IPS-15b (cell line): ENCODE data around the gene TAS2R1.
"Not testable (repeated sequence)": the region's sequence is repeated elsewhere in the genome, so short reads cannot be mapped to it uniquely, and the experiment has no call there.

Source experiments
- H3K27me3 ChIP-seq: one replicate; pipeline ENCODE4 v1.6.1; 2013; ENCODE audit warnings: low read length; ENCODE audit not compliant: control insufficient read depth, insufficient read depth
- H3K36me3 ChIP-seq: one replicate; pipeline ENCODE4 v1.6.1; 2013; ENCODE audit warnings: low read length; ENCODE audit not compliant: control insufficient read depth, insufficient read depth
- H3K4me1 ChIP-seq: one replicate; pipeline ENCODE4 v1.6.1; 2013; ENCODE audit warnings: mild to moderate bottlenecking, low read length; ENCODE audit not compliant: control insufficient read depth, insufficient read depth
- H3K4me3 ChIP-seq: one replicate; pipeline ENCODE4 v1.5.1; 2013; ENCODE audit warnings: low read depth, low read length
- H3K9ac ChIP-seq: one replicate; pipeline ENCODE4 v1.6.1; 2013; ENCODE audit warnings: low read depth, mild to moderate bottlenecking, low read length
- H3K9me3 ChIP-seq: one replicate; pipeline ENCODE4 v1.6.1; 2013; ENCODE audit warnings: mild to moderate bottlenecking, low read length; ENCODE audit not compliant: control insufficient read depth, insufficient read depth

The TAS2R1 gene

DNA sequence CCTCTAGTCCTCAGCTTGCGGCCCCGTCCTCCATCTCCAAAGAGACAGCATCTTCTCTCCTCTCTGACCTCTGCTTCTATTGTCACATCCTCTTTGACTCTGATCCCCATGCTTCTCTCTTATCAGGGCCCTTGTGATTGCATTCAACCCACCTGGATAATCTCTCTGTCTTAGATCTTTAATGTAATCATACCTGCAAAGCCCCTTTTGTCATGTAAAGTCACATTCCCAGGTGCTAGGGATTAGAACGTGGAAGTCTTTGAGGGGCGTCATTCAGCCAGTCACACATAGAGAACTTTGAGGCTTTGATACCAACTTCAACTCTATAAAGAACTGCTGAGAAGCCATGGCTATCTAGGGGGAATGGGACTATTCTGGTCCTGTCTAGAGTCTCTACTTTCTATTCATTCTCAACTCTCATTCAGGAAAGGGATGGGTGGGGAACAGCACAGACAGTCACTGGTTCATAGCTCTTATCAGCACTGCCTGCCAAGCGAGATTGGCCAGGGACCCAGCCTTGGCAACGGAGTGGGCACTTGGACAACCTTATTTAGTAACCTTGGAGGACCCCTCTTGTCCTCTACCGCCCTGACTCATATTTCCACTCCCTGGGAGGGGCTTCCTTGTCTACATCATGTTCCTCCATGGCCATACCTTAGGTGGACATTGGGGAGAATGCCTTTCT is 29.0 kb downstream of the TAS2R1 start:
- H3K9ac ChIP-seq = no peak overlapping the region
- no peaks in the 10 kb centered on the region for H3K36me3 ChIP-seq
- H3K4me1 ChIP-seq = peaks cover 7% of the 10 kb centered on the region
- no peaks in the 10 kb centered on the region for H3K9me3 ChIP-seq
- no peaks in the 10 kb centered on the region for H3K27me3 ChIP-seq
- no peak overlapping the region for H3K4me3 ChIP-seq

DNA sequence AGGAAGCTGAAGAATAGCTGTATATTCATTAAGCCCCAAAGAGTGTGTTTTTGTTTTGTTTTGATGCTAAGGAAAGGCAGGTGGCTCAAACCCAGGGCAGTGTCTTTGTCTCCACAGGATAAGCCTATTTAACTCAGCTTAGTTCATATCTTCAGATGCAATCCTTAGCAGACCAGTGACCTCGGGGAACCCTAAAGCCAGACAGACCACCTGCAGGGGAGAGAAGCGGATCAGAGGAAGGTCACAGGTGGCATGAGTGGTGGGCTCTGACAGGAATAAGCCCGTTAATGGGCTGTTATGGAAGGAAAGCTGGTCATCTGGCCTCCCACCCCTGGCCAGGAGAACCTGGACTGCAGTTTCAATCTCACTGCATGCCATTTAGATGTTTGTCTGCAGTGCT is 30.8 kb downstream of the TAS2R1 start:
- H3K36me3 ChIP-seq = no peaks in the 10 kb centered on the region
- H3K4me1 ChIP-seq = peaks cover 12% of the 10 kb centered on the region
- no peak overlapping the region for H3K9ac ChIP-seq
- no peaks in the 10 kb centered on the region for H3K27me3 ChIP-seq
- no peaks in the 10 kb centered on the region for H3K9me3 ChIP-seq
- no peak overlapping the region for H3K4me3 ChIP-seq

DNA sequence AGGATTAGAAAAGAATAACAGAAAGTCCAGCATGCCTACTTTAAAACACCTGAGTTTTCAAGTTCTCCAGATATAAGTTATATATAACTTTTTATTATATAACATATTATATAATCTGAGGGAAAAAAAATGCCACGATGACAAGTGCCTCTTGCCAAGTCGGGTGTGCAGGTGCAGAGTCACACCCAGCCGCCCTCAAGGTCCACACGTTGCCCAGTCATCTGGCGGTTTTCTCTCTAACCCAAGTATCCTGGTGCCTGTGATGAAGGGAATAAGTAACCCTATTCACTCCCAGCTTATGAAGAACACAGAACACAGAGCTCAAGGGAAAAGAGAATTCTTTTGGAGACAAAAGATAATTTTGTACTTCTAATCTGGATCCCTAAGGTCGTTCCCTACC is 31.8 kb downstream of the TAS2R1 start:
- not testable (repeated sequence) for H3K36me3 ChIP-seq, H3K9me3 ChIP-seq, H3K27me3 ChIP-seq, H3K4me3 ChIP-seq, H3K9ac ChIP-seq
- peaks cover 12% of the 10 kb centered on the region for H3K4me1 ChIP-seq

DNA sequence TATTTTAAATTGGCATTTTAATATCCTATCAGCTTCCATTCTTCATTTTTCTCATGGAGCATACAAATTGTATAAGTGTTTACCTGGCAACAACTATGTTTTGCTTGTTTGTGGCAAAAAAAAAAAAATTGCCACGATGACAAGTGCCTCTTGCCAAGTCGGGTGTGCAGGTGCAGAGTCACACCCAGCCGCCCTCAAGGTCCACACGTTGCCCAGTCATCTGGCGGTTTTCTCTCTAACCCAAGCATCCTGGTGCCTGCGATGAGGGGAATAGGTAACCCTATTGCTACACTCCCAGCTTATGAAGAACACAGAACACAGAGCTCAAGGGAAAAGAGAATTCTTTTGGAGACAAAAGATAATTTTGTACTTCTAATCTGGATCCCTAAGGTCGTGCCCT is 32.8 kb downstream of the TAS2R1 start:
- not testable (repeated sequence) for H3K9me3 ChIP-seq, H3K27me3 ChIP-seq

DNA sequence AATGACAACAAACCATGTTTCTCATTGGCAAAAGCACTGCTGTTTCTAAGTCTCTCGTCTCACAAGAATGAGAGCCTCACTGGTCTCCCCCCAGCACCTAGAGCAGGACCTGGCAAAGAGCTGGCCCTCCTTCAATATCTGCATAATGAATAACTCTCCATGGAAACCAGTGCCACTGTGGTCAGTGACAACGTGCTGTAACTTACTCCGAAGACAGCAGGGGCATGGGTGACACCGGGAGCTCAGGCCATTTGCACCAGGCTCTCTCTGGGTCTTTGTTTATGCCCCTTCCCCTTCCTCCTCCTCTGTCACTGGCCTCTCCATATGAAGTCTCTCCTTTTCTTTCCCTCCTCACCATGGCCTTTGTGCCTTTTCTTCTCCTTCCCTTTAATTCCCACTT is 33.3 kb downstream of the TAS2R1 start:
- Histone ChIP-seq H3K4me3 (no peak overlapping the region), H3K9me3 (no peaks in the 10 kb centered on the region), H3K36me3 (no peaks in the 10 kb centered on the region)

More for the DNA sequence above, 32.8 kb downstream of the TAS2R1 start:
- H3K36me3 ChIP-seq, H3K4me3 ChIP-seq, H3K9ac ChIP-seq: not testable (repeated sequence)
- peaks cover 12% of the 10 kb centered on the region for H3K4me1 ChIP-seq

DNA sequence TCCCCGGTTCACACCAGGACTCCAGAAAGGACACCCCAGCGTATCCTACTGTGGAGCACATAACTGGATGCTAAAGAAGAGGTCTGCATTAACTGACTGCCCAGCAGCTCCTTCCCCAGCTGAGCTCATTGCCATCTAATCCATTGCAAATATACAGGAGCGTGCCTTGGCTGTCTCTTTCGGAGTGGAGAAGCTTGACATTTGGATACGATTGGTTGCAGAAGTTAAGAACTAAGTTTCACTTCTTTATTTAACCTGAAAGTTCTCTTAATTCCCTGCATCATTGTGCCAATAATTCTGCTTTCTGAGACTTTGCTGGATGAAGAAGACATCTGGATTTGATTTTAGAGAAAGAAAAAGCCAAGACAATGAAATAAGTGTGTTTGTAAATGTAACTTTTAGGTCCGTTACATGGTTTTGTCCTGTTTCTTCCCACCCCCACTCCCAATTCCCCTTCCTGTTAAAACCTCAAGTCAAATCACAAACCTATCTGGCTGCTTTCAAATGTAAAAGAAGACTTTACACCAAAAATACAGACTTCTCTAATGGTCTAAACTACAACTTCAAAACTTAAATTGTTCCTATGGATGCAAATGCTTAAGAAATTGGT is 33.9 kb downstream of the TAS2R1 start:
- Histone ChIP-seq H3K4me1 (peaks cover 12% of the 10 kb centered on the region), H3K36me3 (no peaks in the 10 kb centered on the region), H3K9me3 (no peaks in the 10 kb centered on the region), H3K4me3 (no peak overlapping the region), H3K9ac (no peak overlapping the region), H3K27me3 (no peaks in the 10 kb centered on the region)

More for the DNA sequence above, 33.3 kb downstream of the TAS2R1 start:
- H3K9ac ChIP-seq = no peak overlapping the region
- H3K4me1 ChIP-seq = peaks cover 12% of the 10 kb centered on the region
- no peaks in the 10 kb centered on the region for H3K27me3 ChIP-seq

DNA sequence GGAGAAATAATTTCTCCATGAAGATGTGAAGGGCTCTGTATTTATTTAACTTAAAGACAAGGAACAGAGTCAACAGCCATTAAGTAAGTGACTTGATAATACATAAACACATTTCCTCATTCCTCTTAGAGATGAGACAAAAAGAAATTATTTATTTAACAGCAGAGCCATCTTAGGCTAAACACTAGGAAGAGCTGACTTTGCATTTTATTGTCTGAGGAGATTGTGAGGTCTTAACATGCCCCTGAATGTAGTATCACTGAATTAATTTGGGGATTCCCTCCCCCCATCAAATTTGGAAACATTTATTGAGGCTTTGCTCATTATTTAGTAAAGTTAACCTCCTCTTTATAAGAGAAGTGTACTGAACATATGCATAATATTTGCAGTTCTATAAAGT is 35.2 kb downstream of the TAS2R1 start:
- no peaks in the 10 kb centered on the region for H3K27me3 ChIP-seq
- no peak overlapping the region for H3K9ac ChIP-seq
- H3K4me3 ChIP-seq = no peak overlapping the region

DNA sequence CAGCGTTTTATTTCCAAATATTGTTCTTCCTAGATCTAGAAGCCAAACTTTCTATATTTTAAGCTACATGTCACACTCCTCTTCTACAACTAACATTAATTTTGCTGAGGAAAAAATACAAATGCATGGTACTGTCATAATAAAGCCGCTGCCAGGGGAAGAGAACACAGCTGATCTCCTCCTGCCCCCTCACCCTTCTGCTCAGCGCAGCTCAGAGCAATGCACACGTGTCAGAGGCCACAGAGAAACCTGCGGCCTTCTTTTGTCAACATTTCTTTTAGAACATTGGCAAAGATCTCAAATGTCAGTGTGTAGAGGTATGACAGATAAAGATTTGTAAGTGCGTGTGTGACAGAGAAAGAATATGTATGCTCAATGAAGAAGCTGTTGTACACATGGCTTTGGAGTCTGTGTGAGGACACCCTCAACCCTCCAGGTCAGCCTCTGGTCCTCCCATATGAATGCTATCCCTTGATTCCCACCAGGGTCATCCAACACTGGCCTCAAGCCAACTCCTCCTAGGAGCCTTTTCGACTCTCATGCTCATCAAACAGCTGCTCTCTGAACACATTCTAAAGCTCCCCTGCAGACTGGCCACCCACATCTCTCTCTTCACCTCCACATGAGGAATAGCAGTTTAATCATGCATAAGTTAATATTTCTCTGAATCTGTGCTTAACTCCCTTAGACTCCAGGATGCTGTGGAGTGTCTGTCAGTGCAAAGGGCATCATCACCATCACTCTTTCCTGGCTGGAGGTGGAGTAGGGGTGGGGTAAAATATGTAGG is 40.9 kb downstream of the TAS2R1 start:
- no peaks in the 10 kb centered on the region for H3K4me1 ChIP-seq
- H3K4me3 ChIP-seq = no peak overlapping the region
- no peaks in the 10 kb centered on the region for H3K27me3 ChIP-seq
- H3K36me3 ChIP-seq = no peaks in the 10 kb centered on the region
- H3K9ac ChIP-seq = no peak overlapping the region
- no peaks in the 10 kb centered on the region for H3K9me3 ChIP-seq

More for the DNA sequence above, 35.2 kb downstream of the TAS2R1 start:
- Histone ChIP-seq H3K4me1 (peaks cover 12% of the 10 kb centered on the region), H3K9me3 (no peaks in the 10 kb centered on the region), H3K36me3 (no peaks in the 10 kb centered on the region)

DNA sequence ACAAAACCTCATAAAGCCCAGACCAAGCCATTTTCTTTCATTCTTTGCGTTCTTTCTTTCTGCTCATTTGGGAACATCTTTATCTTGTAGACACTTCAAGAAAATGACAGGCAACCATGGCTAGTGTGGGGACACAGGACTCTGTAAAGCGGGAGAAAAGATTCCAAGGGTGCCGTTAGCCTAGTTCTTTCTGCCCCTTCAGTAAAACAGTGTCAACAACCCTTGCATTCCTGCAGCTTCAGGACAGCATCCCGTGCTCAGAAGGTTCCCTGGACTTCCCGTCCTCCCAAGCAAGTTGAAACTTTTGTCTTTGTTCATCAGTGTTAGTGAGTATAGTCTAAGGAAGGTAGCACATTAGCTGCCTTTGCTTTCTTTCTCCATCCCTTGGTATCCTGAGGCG is 41.9 kb downstream of the TAS2R1 start:
- Histone ChIP-seq H3K9me3 (no peaks in the 10 kb centered on the region), H3K27me3 (no peaks in the 10 kb centered on the region), H3K4me3 (no peak overlapping the region), H3K36me3 (no peaks in the 10 kb centered on the region), H3K9ac (no peak overlapping the region), H3K4me1 (no peaks in the 10 kb centered on the region)

DNA sequence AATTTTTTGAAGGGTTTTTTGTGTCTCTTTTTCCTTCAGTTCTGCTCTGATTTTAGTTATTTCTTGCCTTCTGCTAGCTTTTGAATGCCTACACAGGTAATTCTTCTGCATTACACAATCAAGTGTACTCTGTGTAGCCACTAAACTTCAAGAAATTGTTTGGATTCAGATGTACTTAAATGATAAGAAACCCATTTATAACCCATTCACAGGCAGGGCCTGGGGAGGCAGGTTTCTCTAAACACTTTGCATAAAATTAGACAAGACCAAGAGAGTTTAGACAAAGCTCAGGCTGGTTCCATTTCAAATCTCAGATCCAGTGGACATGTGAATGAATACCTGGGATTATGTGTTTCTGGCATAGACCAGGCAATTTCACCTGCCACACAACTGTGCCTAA is 43.0 kb downstream of the TAS2R1 start:
- no peaks in the 10 kb centered on the region for H3K27me3 ChIP-seq

DNA sequence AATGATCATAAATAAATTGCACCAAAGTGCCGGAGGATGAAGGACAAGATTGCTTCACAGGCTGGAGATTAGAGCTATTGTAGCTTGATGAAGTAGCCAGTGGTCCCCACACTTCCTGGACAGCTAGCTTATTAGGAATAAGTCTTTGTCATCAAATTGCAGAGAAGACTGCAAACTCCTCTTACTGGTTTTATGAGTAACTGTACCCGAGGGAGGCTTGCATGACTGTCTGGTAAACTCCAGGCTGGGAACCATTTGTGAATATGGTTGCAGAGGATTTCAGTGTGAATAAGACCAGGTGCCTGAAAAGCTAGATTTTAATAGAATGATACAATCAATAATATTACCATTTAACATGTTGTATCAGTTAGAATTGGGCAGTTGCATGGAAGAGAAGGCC is 47.7 kb downstream of the TAS2R1 start:
- no peak overlapping the region for H3K4me3 ChIP-seq
- no peaks in the 10 kb centered on the region for H3K9me3 ChIP-seq
- no peaks in the 10 kb centered on the region for H3K27me3 ChIP-seq
- H3K36me3 ChIP-seq = no peaks in the 10 kb centered on the region
- no peaks in the 10 kb centered on the region for H3K4me1 ChIP-seq
- H3K9ac ChIP-seq = no peak overlapping the region

More for the DNA sequence above, 43.0 kb downstream of the TAS2R1 start:
- H3K4me3 ChIP-seq = no peak overlapping the region
- no peaks in the 10 kb centered on the region for H3K36me3 ChIP-seq
- no peaks in the 10 kb centered on the region for H3K4me1 ChIP-seq
- H3K9ac ChIP-seq = no peak overlapping the region
- H3K9me3 ChIP-seq = no peaks in the 10 kb centered on the region
